Endothelial cell of umbilical vein (primary cell): ENCODE measurements around the gene NFU1.

Experiments
- CTCF ChIP-seq, 2 donors: IDR thresholded peaks; 1 replicate in 1 of 2; 2 replicates in 1 of 2; pipeline ENCODE4 v1.5.1; 2011; ENCODE audit warnings: low read length in 2 of 2, mild to moderate bottlenecking in 2 of 2, moderate library complexity in 2 of 2, control low read depth in 1 of 2, inconsistent platforms in 1 of 2, low read depth in 1 of 2; ENCODE audit not compliant: insufficient read depth in 1 of 2; ENCODE audit errors: extremely low read depth in 1 of 2
- GATA2 ChIP-seq: IDR thresholded peaks from 2 replicates; pipeline ENCODE4 v1.7.0; 2011; ENCODE audit warnings: low read depth, mild to moderate bottlenecking, moderate library complexity, mixed read lengths, low read length; ENCODE audit not compliant: insufficient read length, insufficient read depth
- POLR2A ChIP-seq: IDR thresholded peaks from 2 replicates; pipeline ENCODE4 v1.6.1; 2012; ENCODE audit warnings: low read depth, mild to moderate bottlenecking, control low read depth, low read length
- TF ChIP-seq, protein P1 (sequence below): IDR thresholded peaks from 2 replicates; pipeline ENCODE4 v1.6.1; 2011; ENCODE audit not compliant: insufficient read depth, insufficient read length

- TF ChIP-seq CTCF (IDR thresholded peaks at IDR 0.05; ENCODE audit: extremely low read depth in 1 of 2, insufficient read depth in 1 of 2, low read depth in 1 of 2, low read length in 2 of 2) (no peak), POLR2A (no peak), GATA2 (no peak)
- TF ChIP-seq, protein P1, sequence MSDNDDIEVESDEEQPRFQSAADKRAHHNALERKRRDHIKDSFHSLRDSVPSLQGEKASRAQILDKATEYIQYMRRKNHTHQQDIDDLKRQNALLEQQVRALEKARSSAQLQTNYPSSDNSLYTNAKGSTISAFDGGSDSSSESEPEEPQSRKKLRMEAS, result no peak
Observed at GRCh38 chr2:69390471-69390870, 46.8 kb downstream of the NFU1 start.
